HG03108 (cell line): ENCODE results near the gene MBD3L1.

Experiments used
- ATAC-seq: cut with Tn5 transposase; IDR thresholded peaks from one replicate; pipeline ENCODE4 v1.9.1; 2021; ENCODE audit warnings: moderate library complexity; ENCODE audit not compliant: unreplicated experiment

The MBD3L1 gene

GRCh38 chr19:8832132-8833021 is at the start of gene MBD3L1, which contains the start of gene ZNF558:
TSS of gene MBD3L1 (plus strand) at chr19:8832377. CDS start at chr19:8842679, 10,302 bp downstream.
TSS of gene ZNF558 (minus strand) at chr19:8832304. CDS start at chr19:8822659, 9,645 bp downstream.
- peak; percentile 84 for ATAC-seq

DNA sequence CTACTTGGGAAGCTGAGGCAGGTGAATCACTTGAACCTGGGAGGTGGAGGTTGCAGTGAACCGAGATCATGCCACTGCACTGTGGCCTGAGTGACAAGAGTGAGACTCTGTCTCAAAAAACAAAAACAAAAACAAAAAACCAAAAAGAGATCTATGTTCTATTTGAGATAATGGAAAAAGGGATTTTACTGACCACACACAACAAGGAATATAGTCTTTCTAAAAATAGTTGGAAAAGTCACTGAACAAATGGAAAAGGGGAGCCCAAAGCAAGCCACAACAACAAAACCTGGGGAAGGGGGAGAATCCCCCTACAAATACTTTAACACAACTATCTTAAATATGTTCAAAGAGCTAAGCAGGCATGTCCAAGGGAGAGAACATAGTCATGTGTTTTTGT is 37.4 kb upstream of the MBD3L1 start:
- no peak for ATAC-seq

GRCh38 chr19:8806661-8807060 is 25.5 kb upstream of the MBD3L1 start:
- no peak for ATAC-seq

DNA sequence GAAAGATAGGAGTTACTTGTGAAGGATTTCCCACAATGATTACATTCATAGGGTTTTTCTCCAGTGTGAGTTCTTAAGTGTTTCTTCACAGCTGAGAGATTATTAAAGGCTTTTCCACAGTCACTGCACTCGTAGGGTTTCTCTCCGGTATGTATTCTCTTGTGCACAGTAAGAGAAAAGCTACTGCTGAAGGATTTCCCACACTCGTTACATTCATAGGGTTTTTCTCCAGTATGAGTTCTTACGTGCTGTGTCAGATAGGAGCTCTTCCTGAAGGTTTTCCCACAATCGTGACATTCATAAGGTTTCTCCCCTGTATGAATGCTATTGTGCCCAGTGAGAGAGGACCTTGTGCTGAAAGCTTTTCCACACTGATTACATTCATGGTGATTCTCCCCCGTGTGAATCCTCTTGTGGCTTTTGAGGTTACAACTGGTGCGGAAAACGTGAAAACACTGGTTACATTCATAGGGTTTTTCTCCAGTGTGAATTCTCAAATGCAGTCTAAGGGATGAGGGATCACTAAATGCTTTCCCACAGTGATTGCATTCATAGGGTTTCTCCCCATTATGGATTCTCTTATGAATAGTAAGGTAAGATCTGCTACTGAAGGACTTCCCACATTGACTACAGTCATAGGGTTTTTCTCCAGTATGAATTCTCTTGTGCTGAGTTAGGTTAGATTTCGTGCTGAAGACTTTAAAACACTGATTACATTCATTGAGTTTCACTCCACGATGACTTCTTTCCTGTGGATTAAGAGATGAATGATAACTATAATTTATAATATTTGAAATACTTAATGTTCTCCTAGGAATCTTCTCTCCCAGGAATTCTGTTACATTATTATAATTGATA is 20.6 kb upstream of the MBD3L1 start:
- no peak for ATAC-seq

DNA sequence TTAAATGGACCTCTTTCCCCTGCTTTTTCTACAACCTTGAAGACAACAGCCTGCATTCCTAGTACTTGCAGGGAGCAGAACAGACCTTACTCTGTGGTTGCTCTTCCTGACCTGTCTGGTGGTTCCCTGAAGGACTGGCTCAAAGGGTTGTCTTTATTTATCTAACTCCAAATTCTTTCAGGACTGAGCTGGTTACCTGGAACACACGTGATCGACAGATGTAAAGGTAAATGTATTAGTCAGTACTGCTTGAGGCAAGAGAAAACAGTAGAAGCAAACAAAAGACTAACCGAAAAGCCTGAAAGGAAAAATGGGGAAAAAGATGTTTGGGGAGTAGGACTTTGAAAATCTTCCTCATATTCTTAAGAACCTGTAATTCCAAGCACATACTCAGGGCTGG is 18.0 kb upstream of the MBD3L1 start:
- no peak for ATAC-seq

DNA sequence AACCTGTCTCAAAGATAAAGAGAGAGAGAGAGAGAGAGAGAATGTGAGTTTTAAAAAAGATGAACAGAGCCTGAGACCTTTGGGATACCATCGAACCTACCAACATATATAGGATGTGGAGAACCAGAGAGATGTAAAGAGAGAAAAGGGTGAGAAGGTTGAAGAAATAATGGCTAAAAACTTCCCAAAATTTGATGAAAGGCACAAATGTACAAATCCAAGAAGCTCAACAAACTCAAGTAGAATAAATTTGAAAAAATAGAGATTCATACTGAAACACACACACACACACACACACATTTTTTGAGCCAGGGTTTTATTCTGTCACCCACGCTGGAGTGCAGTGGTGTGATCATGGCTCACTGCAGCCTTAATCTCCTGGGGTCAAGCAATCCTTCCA is 16.4 kb upstream of the MBD3L1 start:
- no peak for ATAC-seq

DNA sequence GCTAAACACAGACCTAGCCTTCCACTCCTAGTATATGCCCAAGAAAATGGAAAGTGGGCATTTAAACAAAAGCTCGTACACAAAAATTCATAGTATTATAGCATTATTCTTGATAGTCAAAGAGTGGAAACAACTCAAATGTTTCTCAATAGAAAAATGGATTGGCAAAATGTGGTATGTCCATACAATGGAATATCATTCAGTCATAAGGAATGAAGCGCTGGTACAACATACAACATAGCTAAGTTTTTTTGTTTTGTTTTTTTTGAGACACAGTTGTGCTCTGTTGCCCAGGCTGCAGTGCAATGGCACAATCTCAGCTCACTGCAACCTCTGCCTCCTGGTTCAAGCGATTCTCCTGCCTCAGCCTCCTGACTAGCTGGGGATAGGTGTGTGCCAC is 11.9 kb upstream of the MBD3L1 start:
- ATAC-seq = no peak

DNA sequence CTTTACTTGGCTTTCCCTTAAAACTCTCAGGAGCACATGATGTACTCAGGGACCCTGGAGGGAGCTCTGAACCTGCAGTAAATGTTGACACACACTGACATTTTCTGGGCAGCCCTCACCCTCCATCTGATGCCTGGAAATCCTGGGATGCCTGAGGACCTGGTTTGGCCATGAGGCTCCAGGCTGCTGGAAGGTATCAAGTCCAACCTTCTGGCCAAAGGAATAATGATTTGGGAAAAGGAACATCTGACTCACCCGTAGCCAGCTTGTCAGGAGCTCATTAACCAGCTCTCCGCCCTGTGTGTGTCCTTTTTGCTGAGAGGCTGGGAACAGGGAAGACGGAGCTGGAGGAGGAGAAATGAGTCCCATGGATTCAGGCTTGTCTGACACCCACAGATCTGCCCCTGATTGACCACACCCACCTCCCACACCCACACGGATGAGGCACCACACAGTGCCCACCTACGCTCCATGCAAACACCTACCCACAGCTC is 10.4 kb upstream of the MBD3L1 start:
- no peak for ATAC-seq

- ATAC-seq = no peak
Observed at GRCh38 chr19:8826371-8826770, 5.8 kb upstream of the MBD3L1 start.

DNA sequence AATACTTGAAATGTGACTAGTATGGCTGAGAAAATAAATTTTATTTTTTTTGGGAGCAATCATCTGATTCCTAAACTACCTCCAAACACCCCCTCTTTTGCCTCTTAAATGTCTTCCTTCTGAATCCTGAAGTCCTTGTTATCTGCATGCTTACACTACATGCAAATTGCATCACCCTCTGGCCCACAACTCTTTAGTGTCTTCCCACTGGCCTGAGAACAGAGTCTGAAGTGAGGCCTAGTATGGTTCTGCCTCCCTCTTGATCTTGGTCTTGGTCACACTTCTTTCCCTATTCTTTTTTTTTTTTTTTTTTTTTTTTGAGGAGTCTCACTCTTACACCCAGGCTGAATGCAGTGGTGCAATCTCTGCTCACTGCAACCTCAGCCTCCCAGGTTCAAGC is 4.9 kb upstream of the MBD3L1 start:
- no peak for ATAC-seq

DNA sequence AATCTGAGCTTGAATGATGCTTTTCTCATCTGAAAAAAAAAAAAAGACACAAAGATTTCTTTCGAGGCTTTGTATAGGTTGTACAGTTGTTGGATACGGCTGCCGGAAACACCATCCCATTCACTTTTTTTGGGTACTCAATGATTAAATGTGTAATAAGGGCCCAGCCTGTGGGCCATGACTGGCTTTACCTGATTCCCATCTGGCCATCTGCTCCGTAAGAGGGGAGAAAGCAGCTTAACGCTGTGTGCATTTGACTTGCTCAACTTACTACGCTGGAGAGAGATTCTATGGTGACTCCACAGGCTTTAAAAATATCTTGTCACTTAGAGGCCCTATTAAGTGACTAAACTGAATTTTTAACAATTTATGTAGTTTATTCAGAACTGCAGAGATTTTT is 804 bp upstream of the MBD3L1 start:
- no peak for ATAC-seq

DNA sequence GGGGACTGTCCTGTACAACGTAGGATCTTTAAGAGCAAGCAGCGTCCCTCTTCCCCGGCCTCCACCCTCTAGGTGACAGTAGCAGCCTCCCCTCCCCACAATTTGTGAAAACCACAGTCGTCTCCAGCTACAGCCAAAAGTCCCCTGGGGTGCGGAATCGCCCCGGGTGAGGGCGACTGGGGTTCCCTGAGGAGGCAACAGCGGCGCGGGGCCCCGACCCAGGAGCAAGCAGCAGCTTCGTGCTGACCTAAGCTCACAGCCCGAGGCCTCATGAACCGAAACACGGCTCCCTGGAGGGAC is 395 bp upstream of the MBD3L1 start:
- ATAC-seq = peak; percentile 6

DNA sequence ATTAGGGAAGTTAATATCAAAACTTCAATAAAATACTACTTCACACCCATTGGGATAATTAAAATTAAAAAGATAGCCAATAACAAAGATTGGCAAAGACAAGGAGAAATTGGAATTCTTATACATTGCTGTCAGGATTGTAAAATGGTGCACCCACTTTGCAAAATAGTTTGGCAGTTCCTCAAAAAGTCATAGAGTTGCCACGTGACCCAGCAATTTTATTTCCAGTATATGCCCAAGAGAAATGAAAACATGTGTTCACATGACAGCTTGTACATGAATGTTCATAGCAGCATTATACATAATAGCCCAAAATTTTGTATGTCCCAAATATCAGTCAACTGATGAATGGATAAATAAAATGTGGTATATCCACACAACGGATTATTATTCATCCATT is 3.3 kb downstream of the MBD3L1 start:
- no peak for ATAC-seq

- ATAC-seq = no peak
Observed at GRCh38 chr19:8835877-8836276, 3.7 kb downstream of the MBD3L1 start.

- ATAC-seq = no peak
Observed at GRCh38 chr19:8840708-8841107, 8.5 kb downstream of the MBD3L1 start.

- no peak for ATAC-seq
Observed at GRCh38 chr19:8846819-8847218, 14.6 kb downstream of the MBD3L1 start.

GRCh38 chr19:8849232-8849631 is 17.1 kb downstream of the MBD3L1 start:
- no peak for ATAC-seq

- no peak for ATAC-seq
Observed at GRCh38 chr19:8850488-8850887, 18.3 kb downstream of the MBD3L1 start.

GRCh38 chr19:8858260-8858659 is 26.1 kb downstream of the MBD3L1 start:
- ATAC-seq = no peak

GRCh38 chr19:8866344-8866743 is 34.2 kb downstream of the MBD3L1 start:
- ATAC-seq = no peak

DNA sequence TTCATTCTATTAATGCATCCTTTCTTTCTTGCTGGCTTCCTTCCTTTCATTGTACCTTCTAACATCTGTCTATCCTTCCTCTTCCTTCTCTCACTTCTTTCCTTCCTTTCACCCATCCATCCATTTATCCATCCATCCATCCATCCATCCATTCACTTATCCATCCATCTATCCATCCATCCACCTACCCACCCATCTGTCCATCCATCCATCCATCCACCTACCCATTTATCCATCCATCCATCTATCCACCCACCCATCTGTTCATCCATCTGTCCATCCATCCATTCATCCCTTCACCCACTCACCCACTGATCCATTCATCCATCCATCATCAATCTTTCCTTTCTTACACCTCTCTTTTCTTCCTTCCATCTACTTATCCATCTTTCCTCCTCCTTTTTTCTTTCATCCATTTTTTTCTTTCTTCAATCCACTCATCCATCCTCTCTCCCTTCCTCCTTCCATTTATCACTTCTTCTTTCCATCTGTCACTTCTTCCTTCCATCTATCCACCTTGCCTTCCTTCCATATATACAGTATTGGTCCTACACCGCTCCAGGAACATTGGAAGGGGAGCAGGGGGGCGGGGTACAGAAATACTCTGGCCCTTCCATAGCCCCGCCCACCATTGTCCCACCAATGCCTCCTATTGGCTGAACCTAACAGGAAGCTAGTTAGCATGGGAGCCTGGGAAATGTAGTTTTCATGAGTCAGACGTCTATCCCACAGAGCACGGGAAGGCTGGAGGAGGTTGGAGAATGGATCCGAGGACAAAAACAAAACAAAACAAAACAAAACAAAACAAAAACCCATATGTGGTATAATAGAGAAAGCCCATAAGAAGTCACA is 45.9 kb downstream of the MBD3L1 start:
- no peak for ATAC-seq
